Measurements from ENCODE around the gene SLC25A52.

DNA sequence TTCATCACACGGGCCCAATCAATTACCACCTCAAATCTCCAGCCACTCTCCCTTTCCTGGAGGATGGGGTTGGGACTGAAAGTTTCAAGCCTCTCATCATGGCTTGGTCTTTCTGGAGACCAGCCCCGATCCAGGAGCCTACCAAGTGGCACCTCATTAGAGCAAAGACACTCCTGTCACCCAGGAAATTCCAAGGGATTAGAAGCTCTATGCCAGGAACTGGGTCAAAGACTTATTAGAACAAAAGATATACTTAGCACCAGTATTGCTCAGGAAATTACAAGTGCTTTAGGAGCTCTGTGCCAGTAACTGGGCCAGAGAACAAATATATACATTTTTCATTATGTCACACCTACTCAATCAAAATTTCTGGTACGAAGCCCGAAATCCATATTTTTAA is 14.3 kb downstream of the SLC25A52 start:
- TF ChIP-seq, protein P1, sequence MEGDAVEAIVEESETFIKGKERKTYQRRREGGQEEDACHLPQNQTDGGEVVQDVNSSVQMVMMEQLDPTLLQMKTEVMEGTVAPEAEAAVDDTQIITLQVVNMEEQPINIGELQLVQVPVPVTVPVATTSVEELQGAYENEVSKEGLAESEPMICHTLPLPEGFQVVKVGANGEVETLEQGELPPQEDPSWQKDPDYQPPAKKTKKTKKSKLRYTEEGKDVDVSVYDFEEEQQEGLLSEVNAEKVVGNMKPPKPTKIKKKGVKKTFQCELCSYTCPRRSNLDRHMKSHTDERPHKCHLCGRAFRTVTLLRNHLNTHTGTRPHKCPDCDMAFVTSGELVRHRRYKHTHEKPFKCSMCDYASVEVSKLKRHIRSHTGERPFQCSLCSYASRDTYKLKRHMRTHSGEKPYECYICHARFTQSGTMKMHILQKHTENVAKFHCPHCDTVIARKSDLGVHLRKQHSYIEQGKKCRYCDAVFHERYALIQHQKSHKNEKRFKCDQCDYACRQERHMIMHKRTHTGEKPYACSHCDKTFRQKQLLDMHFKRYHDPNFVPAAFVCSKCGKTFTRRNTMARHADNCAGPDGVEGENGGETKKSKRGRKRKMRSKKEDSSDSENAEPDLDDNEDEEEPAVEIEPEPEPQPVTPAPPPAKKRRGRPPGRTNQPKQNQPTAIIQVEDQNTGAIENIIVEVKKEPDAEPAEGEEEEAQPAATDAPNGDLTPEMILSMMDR (IDR thresholded peaks at IDR 0.05; ENCODE audit: low read length): no peak
- no peak for TF ChIP-seq EZH2 (IDR thresholded peaks at IDR 0.05; ENCODE audit: borderline replicate concordance, low read length)
